SK-N-SH (cell line): ENCODE results near the gene SLC25A25. TPM values are rescaled to one million over a fixed set of nuclear protein-coding genes. Genes with fewer than 3 reads are reported as not detected.

Experiments used
- CTCF ChIA-PET: fragments of 300-600, 350-600 bp; formaldehyde crosslinking; extraction: SDS; loops from one replicate; lab custom pipeline; 2021; lab: Yijun Ruan, JAX
- POLR2A ChIA-PET: fragments of 350-600 bp; sonication (Branson Sonifier 250); formaldehyde crosslinking; extraction: SDS; loops from one replicate; lab custom pipeline; 2020; ENCODE audit warnings: antibody characterized with exemption, inconsistent platforms; lab: Yijun Ruan, JAX
- DNase-seq: peaks from one replicate; pipeline ENCODE4 v3.0.0; 2012
- H2AFZ ChIP-seq: fragments of 200-600 bp; sonication (generic); 2 replicates; pipeline ENCODE4 v1.8.1; 2016; ENCODE audit warnings: antibody characterized with exemption, mild to moderate bottlenecking, low read depth
- H3F3A ChIP-seq: fragments of 200-600 bp; sonication (generic); replicated peaks from 2 replicates; pipeline ENCODE3; 2016; ENCODE audit warnings: antibody characterized with exemption, mild to moderate bottlenecking; ENCODE audit not compliant: insufficient read depth
- H3K27ac ChIP-seq, 2 experiments: fragments of 200-500 bp in 1 of 2; fragments of 200-600 bp in 1 of 2; sonication (Bioruptor generic) in 1 of 2; sonication (generic), shearing (Covaris generic) in 1 of 2; 2 replicates each; pipeline versions ENCODE4 v1.5.1 to v1.6.1; 2014 to 2016; ENCODE audit warnings: low read depth in 2 of 2, inconsistent platforms in 1 of 2, low read length in 1 of 2, mild to moderate bottlenecking in 1 of 2, mixed read lengths in 1 of 2
- H3K27me3 ChIP-seq: fragments of 200-600 bp; sonication (generic), shearing (Covaris generic); 2 replicates; pipeline ENCODE4 v1.6.1; 2016; ENCODE audit warnings: mixed run types; ENCODE audit not compliant: insufficient read depth
- H3K36me3 ChIP-seq, 2 experiments: fragments of 200-500 bp in 1 of 2; fragments of 200-600 bp in 1 of 2; sonication (Bioruptor generic) in 1 of 2; sonication (generic) in 1 of 2; replicated peaks in 1 of 2; 2 replicates each; pipeline versions ENCODE3 to v1.5.1; 2014 to 2016; ENCODE audit warnings: low read length in 1 of 2, mild to moderate bottlenecking in 1 of 2; ENCODE audit not compliant: insufficient read depth in 2 of 2, control insufficient read depth in 1 of 2
- H3K4me1 ChIP-seq, 2 experiments: fragments of 200-500 bp in 1 of 2; fragments of 200-600 bp in 1 of 2; sonication (Bioruptor generic) in 1 of 2; sonication (generic), shearing (Covaris generic) in 1 of 2; 2 replicates each; pipeline versions ENCODE4 v1.5.1 to v1.6.1; 2014 to 2016; ENCODE audit warnings: low read depth in 1 of 2, low read length in 1 of 2, mixed run types in 1 of 2; ENCODE audit not compliant: insufficient read depth in 2 of 2, control insufficient read depth in 1 of 2
- H3K4me2 ChIP-seq: fragments of 200-600 bp; sonication (generic), shearing (Covaris generic); 2 replicates; pipeline ENCODE4 v1.6.1; 2017; ENCODE audit warnings: mixed run types
- H3K4me3 ChIP-seq, 2 experiments: fragments of 200-500 bp in 1 of 2; fragments of 200-600 bp in 1 of 2; sonication (Bioruptor generic) in 1 of 2; sonication (generic), shearing (Covaris generic) in 1 of 2; 2 replicates each; pipeline versions ENCODE4 v1.5.1 to v1.8.1; 2014 to 2016; ENCODE audit warnings: low read depth in 2 of 2, inconsistent platforms in 1 of 2, low read length in 1 of 2, mild to moderate bottlenecking in 1 of 2, mixed read lengths in 1 of 2, moderate library complexity in 1 of 2
- H3K79me2 ChIP-seq: fragments of 200-600 bp; sonication (generic); 2 replicates; pipeline ENCODE4 v1.8.1; 2017; ENCODE audit warnings: mild to moderate bottlenecking; ENCODE audit not compliant: insufficient read depth
- H3K9ac ChIP-seq: fragments of 200-600 bp; sonication (generic); 2 replicates; pipeline ENCODE4 v1.6.1; 2017; ENCODE audit warnings: mixed run types
- H3K9me2 ChIP-seq: fragments of 200-600 bp; sonication (generic); 2 replicates; pipeline ENCODE4 v1.6.1; 2017; ENCODE audit warnings: mixed run types
- H3K9me3 ChIP-seq: fragments of 200-600 bp; sonication (generic); 2 replicates; pipeline ENCODE4 v1.6.1; 2017; ENCODE audit warnings: mixed run types, mild to moderate bottlenecking, moderate library complexity
- H4K20me1 ChIP-seq: fragments of 200-600 bp; sonication (generic); 2 replicates; pipeline ENCODE4 v1.6.1; 2017; ENCODE audit warnings: mild to moderate bottlenecking, mixed run types; ENCODE audit not compliant: insufficient read depth
- FOXJ3 ChIP-seq: sonication (generic); formaldehyde crosslinking; IDR thresholded peaks from 2 replicates; pipeline ENCODE4 v1.5.1; 2020; ENCODE audit warnings: mild to moderate bottlenecking, missing genetic modification reagents
- MEF2A ChIP-seq: IDR thresholded peaks from 2 replicates; pipeline ENCODE4 v1.4.0; 2012; ENCODE audit warnings: low read depth, borderline replicate concordance
- NFIC ChIP-seq: IDR thresholded peaks from 2 replicates; pipeline ENCODE4 v1.4.0; 2012; ENCODE audit warnings: borderline replicate concordance
- NRF1 ChIP-seq: IDR thresholded peaks from 2 replicates; pipeline ENCODE4 v1.6.1; 2012; ENCODE audit warnings: low read depth, mild to moderate bottlenecking, low read length
- POLR2AphosphoS5 ChIP-seq: IDR thresholded peaks from 2 replicates; pipeline ENCODE4 v1.6.1; 2012; ENCODE audit warnings: low read depth, low read length
- REST ChIP-seq: IDR thresholded peaks from 2 replicates; pipeline ENCODE4 v1.6.1; 2012; ENCODE audit warnings: mild to moderate bottlenecking, low read depth, low read length, moderate library complexity
- SIN3A ChIP-seq: IDR thresholded peaks from 2 replicates; pipeline ENCODE4 v1.6.1; 2012; ENCODE audit warnings: low read depth, mild to moderate bottlenecking, low read length, moderate library complexity, borderline replicate concordance
- SMC3 ChIP-seq: IDR thresholded peaks from 2 replicates; pipeline ENCODE4 v1.6.1; 2012; ENCODE audit warnings: low read depth, low read length, improper control_type of control experiment
- USF2 ChIP-seq: fragments of 150-350 bp; IDR thresholded peaks from 2 replicates; pipeline ENCODE4 v1.6.1; 2017; ENCODE audit warnings: antibody characterized with exemption, low read length, low read depth, borderline replicate concordance
- YY1 ChIP-seq: IDR thresholded peaks from 2 replicates; pipeline ENCODE4 v1.4.0; 2012; ENCODE audit warnings: low read depth, mild to moderate bottlenecking
- ZBTB33 ChIP-seq: IDR thresholded peaks from 2 replicates; pipeline ENCODE4 v1.4.0; 2012; ENCODE audit warnings: low read depth, borderline replicate concordance
- WGBS: methylation state at CpG from one replicate; pipeline ENCODE4 v1.1.6; 2017; ENCODE audit warnings: low lambda C conversion rate; 5-methylcytosine and 5-hydroxymethylcytosine counted together
- polyA plus RNA-seq, 3 experiments: library from polyadenylated mRNA; depleted of rRNA; stranded (reverse); fragments of >200 nt; gene quantifications; 2 replicates each; pipeline ENCODE4 v1.2.3, GENCODE V29; 2012

SLC25A25 gene
- polyA plus RNA-seq, 1 of the 3 experiments (the other 2 are of a cell fraction), result 12.1 TPM

- no peak overlapping the region for H3K4me2 ChIP-seq
- no peaks in the 10 kb centered on the region for H3K9me3 ChIP-seq
- H3K4me3 ChIP-seq, result no peak overlapping the region
- H4K20me1 ChIP-seq, result no peaks in the 10 kb centered on the region
- no peak overlapping the region for H3K27ac ChIP-seq
- no peaks in the 10 kb centered on the region for H3K9me2 ChIP-seq
- 95% methylated on average over 9 of the region's 18 CpGs for WGBS
- POLR2A ChIA-PET, result interaction anchor here (1.1 to 1.7 kb wide), 2 partner anchors 13 to 21 kb away, joined by 3 to 5 read pairs; no protein-coding TSS in a partner anchor
- peaks cover 0 to 6% of the 10 kb centered on the region in 2 experiments; a peak in 1 of 4 replicates for H3K4me1 ChIP-seq
- CTCF ChIA-PET, result interaction anchor here (1.0 to 18.8 kb wide), 4 partner anchors 8 to 165 kb away, joined by 3 to 246 read pairs (median 4); no protein-coding TSS in a partner anchor
- peak; percentile 12 for DNase-seq
- H3K36me3 ChIP-seq, result peaks cover 25 to 49% of the 10 kb centered on the region in 2 experiments
- H2AFZ ChIP-seq, result no peak overlapping the region
- H3F3A ChIP-seq, result peaks cover 8% of the 10 kb centered on the region
- no peak overlapping the region for H3K9ac ChIP-seq
- TF ChIP-seq SMC3 (no peak), POLR2AphosphoS5 (no peak), ZBTB33 (no peak), MEF2A (no peak), REST (no peak), FOXJ3 (CRISPR knock-in tag) (no peak), USF2 (no peak), NFIC (no peak), YY1 (no peak), NRF1 (no peak), SIN3A (no peak)
- no peaks in the 10 kb centered on the region for H3K27me3 ChIP-seq
- H3K79me2 ChIP-seq, result peaks cover 4% of the 10 kb centered on the region; the same call in 1 of the 2 replicates
Observed at GRCh38 chr9:128107468-128108268, 39.6 kb downstream of the SLC25A25 start.
